ENCODE data around the gene CEP63.
"Not testable (repeated sequence)": the region's sequence is repeated elsewhere in the genome, so short reads cannot be mapped to it uniquely, and the experiment has no call there.

Gene CEP63

GRCh38 chr3:134536781-134537180, 50.9 kb downstream of the CEP63 start:
- Histone ChIP-seq H3K4me2 (ENCODE audit: low read length) (no peak overlapping the region), H3K4me1 (ENCODE audit: low read length) (no peaks in the 10 kb centered on the region), H3K27ac (ENCODE audit: low read length) (no peak overlapping the region), H3K27me3 (ENCODE audit: low read depth, low read length) (no peaks in the 10 kb centered on the region), H4K20me1 (ENCODE audit: insufficient read depth, low read length) (no peaks in the 10 kb centered on the region), H3K79me2 (ENCODE audit: low read length) (no peaks in the 10 kb centered on the region), H3K9me3 (ENCODE audit: insufficient read depth, low read length) (no peaks in the 10 kb centered on the region), H2AFZ (ENCODE audit: low read depth, low read length) (no peak overlapping the region), H3K9ac (ENCODE audit: low read length) (no peak overlapping the region), H3K36me3 (replicated peaks; ENCODE audit: low read depth, low read length) (peaks cover 13% of the 10 kb centered on the region), H3K4me3 (ENCODE audit: low read length) (no peak overlapping the region)
- TF ChIP-seq, protein P1, sequence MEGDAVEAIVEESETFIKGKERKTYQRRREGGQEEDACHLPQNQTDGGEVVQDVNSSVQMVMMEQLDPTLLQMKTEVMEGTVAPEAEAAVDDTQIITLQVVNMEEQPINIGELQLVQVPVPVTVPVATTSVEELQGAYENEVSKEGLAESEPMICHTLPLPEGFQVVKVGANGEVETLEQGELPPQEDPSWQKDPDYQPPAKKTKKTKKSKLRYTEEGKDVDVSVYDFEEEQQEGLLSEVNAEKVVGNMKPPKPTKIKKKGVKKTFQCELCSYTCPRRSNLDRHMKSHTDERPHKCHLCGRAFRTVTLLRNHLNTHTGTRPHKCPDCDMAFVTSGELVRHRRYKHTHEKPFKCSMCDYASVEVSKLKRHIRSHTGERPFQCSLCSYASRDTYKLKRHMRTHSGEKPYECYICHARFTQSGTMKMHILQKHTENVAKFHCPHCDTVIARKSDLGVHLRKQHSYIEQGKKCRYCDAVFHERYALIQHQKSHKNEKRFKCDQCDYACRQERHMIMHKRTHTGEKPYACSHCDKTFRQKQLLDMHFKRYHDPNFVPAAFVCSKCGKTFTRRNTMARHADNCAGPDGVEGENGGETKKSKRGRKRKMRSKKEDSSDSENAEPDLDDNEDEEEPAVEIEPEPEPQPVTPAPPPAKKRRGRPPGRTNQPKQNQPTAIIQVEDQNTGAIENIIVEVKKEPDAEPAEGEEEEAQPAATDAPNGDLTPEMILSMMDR (IDR thresholded peaks at IDR 0.05; ENCODE audit: low read depth, low read length), result no peak
- no peak for TF ChIP-seq EZH2phosphoT487 (IDR thresholded peaks at IDR 0.05; ENCODE audit: low read depth)

DNA sequence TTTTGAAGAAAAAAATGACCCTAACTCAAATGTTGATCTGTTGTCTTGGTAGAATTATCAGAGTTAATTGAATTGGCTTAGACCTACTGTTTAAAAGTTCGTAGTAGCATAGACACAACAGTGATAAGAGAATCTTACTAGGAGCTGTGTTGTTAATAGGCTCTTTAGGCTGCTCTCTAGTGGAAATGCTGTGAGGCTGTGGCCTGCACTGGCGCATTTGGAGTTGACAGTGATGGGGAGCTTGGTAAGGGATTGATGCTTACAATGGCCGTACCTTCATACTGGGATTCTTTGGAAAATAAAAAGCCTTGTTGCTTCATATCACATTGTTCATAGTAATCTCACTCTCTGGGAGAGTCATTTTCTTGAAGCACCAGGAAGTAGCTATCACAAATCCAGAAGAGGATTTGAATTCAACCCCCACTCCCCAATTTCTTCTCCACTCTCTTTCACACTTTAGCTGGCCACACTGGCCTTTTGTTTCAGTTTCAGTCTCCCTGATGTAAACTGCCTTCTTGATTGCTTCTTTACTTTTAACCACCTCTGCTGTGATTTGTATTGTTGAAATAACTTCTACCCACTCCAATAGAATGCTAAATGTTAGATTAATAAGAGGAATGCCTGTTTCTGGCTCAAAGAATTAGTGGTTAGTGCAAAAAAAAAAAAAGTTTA, 56.6 kb downstream of the CEP63 start:
- Histone ChIP-seq H4K20me1 (ENCODE audit: insufficient read depth, low read length) (no peaks in the 10 kb centered on the region), H3K36me3 (replicated peaks; ENCODE audit: low read depth, low read length) (peaks cover 6% of the 10 kb centered on the region), H3K27me3 (ENCODE audit: low read depth, low read length) (no peaks in the 10 kb centered on the region), H3K9me3 (ENCODE audit: insufficient read depth, low read length) (no peaks in the 10 kb centered on the region), H3K4me2 (ENCODE audit: low read length) (no peak overlapping the region), H3K79me2 (ENCODE audit: low read length) (no peaks in the 10 kb centered on the region), H3K4me3 (ENCODE audit: low read length) (no peak overlapping the region), H3K9ac (ENCODE audit: low read length) (no peak overlapping the region), H2AFZ (ENCODE audit: low read depth, low read length) (no peak overlapping the region), H3K4me1 (ENCODE audit: low read length) (no peaks in the 10 kb centered on the region), H3K27ac (ENCODE audit: low read length) (no peak overlapping the region)
- TF ChIP-seq EZH2phosphoT487 (IDR thresholded peaks at IDR 0.05; ENCODE audit: low read depth), result no peak
- TF ChIP-seq, protein P1 (IDR thresholded peaks at IDR 0.05; ENCODE audit: low read depth, low read length), result no peak

- Histone ChIP-seq H3K36me3 (replicated peaks; ENCODE audit: low read depth, low read length) (peaks cover 6% of the 10 kb centered on the region), H3K9me3 (ENCODE audit: insufficient read depth, low read length) (no peaks in the 10 kb centered on the region), H3K4me1 (ENCODE audit: low read length) (no peaks in the 10 kb centered on the region), H3K4me2 (ENCODE audit: low read length) (no peak overlapping the region), H3K4me3 (ENCODE audit: low read length) (no peak overlapping the region), H4K20me1 (ENCODE audit: insufficient read depth, low read length) (no peaks in the 10 kb centered on the region), H3K9ac (ENCODE audit: low read length) (no peak overlapping the region), H3K79me2 (ENCODE audit: low read length) (no peaks in the 10 kb centered on the region), H3K27me3 (ENCODE audit: low read depth, low read length) (no peaks in the 10 kb centered on the region), H3K27ac (ENCODE audit: low read length) (no peak overlapping the region), H2AFZ (ENCODE audit: low read depth, low read length) (no peak overlapping the region)
- TF ChIP-seq, protein P1 (IDR thresholded peaks at IDR 0.05; ENCODE audit: low read depth, low read length), result no peak
- TF ChIP-seq EZH2phosphoT487 (IDR thresholded peaks at IDR 0.05; ENCODE audit: low read depth), result no peak
Observed at GRCh38 chr3:134543113-134543512, 57.3 kb downstream of the CEP63 start.

- no peak overlapping the region for H3K27ac ChIP-seq (ENCODE audit: low read length)
- no peak overlapping the region for H3K4me2 ChIP-seq (ENCODE audit: low read length)
- peaks cover 7% of the 10 kb centered on the region for H3K36me3 ChIP-seq (replicated peaks; ENCODE audit: low read depth, low read length)
Observed at GRCh38 chr3:134544316-134544715, 58.5 kb downstream of the CEP63 start.

GRCh38 chr3:134544783-134545182, 58.9 kb downstream of the CEP63 start:
- H3K79me2 ChIP-seq (ENCODE audit: low read length); H3K4me3 ChIP-seq (ENCODE audit: low read length); H2AFZ ChIP-seq (ENCODE audit: low read depth, low read length); H3K9me3 ChIP-seq (ENCODE audit: insufficient read depth, low read length); H3K9ac ChIP-seq (ENCODE audit: low read length); H3K4me1 ChIP-seq (ENCODE audit: low read length); H3K27ac ChIP-seq (ENCODE audit: low read length); H3K36me3 ChIP-seq (replicated peaks; ENCODE audit: low read depth, low read length); H3K27me3 ChIP-seq (ENCODE audit: low read depth, low read length); H4K20me1 ChIP-seq (ENCODE audit: insufficient read depth, low read length); H3K4me2 ChIP-seq (ENCODE audit: low read length): not testable (repeated sequence)

More at GRCh38 chr3:134544316-134544715, 58.5 kb downstream of the CEP63 start:
- Histone ChIP-seq H3K79me2 (ENCODE audit: low read length) (no peaks in the 10 kb centered on the region), H3K27me3 (ENCODE audit: low read depth, low read length) (no peaks in the 10 kb centered on the region), H3K4me3 (ENCODE audit: low read length) (no peak overlapping the region), H4K20me1 (ENCODE audit: insufficient read depth, low read length) (no peaks in the 10 kb centered on the region), H2AFZ (ENCODE audit: low read depth, low read length) (no peak overlapping the region), H3K4me1 (ENCODE audit: low read length) (no peaks in the 10 kb centered on the region), H3K9me3 (ENCODE audit: insufficient read depth, low read length) (no peaks in the 10 kb centered on the region), H3K9ac (ENCODE audit: low read length) (no peak overlapping the region)
- TF ChIP-seq EZH2phosphoT487 (IDR thresholded peaks at IDR 0.05; ENCODE audit: low read depth), result no peak
- TF ChIP-seq, protein P1 (IDR thresholded peaks at IDR 0.05; ENCODE audit: low read depth, low read length), result no peak

Measured in OCI-LY3 (cell line).